Endothelial cell of umbilical vein (primary cell): ENCODE results near the gene DNMT1.

Experiments used
- CTCF ChIP-seq, 2 donors: IDR thresholded peaks; 1 replicate in 1 of 2; 2 replicates in 1 of 2; pipeline ENCODE4 v1.5.1; 2011; ENCODE audit warnings: low read length in 2 of 2, mild to moderate bottlenecking in 2 of 2, moderate library complexity in 2 of 2, control low read depth in 1 of 2, inconsistent platforms in 1 of 2, low read depth in 1 of 2; ENCODE audit not compliant: insufficient read depth in 1 of 2; ENCODE audit errors: extremely low read depth in 1 of 2
- EZH2 ChIP-seq: IDR thresholded peaks from 2 replicates; pipeline ENCODE4 v1.6.1; 2012; ENCODE audit warnings: borderline replicate concordance, low read depth, mild to moderate bottlenecking, moderate library complexity, low read length, inconsistent platforms; ENCODE audit not compliant: severe bottlenecking
- GATA2 ChIP-seq: IDR thresholded peaks from 2 replicates; pipeline ENCODE4 v1.7.0; 2011; ENCODE audit warnings: low read depth, mild to moderate bottlenecking, moderate library complexity, mixed read lengths, low read length; ENCODE audit not compliant: insufficient read length, insufficient read depth
- JUN ChIP-seq: IDR thresholded peaks from 2 replicates; pipeline ENCODE4 v1.6.1; 2011; ENCODE audit warnings: borderline replicate concordance, low read depth; ENCODE audit not compliant: insufficient read length, insufficient read depth
- MAX ChIP-seq: IDR thresholded peaks from 2 replicates; pipeline ENCODE4 v1.6.1; 2011; ENCODE audit not compliant: insufficient read depth, insufficient read length
- MYC ChIP-seq: IDR thresholded peaks from one replicate; pipeline ENCODE4 v1.6.1; 2011; ENCODE audit warnings: mild to moderate bottlenecking, low read depth, low read length
- POLR2A ChIP-seq: IDR thresholded peaks from 2 replicates; pipeline ENCODE4 v1.6.1; 2012; ENCODE audit warnings: low read depth, mild to moderate bottlenecking, control low read depth, low read length
- POLR2AphosphoS5 ChIP-seq: IDR thresholded peaks from 2 replicates; pipeline ENCODE4 v1.6.1; 2012; ENCODE audit warnings: low read depth, mild to moderate bottlenecking, control low read depth, low read length, moderate library complexity; ENCODE audit not compliant: insufficient read depth

GRCh38 chr19:10158485-10158884 lies 36.3 kb downstream of the DNMT1 start:
- no peak for TF ChIP-seq JUN
- TF ChIP-seq EZH2, result no peak
- no peak for TF ChIP-seq POLR2A
- TF ChIP-seq CTCF (IDR thresholded peaks at IDR 0.05; ENCODE audit: extremely low read depth in 1 of 2, insufficient read depth in 1 of 2, low read depth in 1 of 2, low read length in 2 of 2), result no peak
- TF ChIP-seq POLR2AphosphoS5, result no peak
- TF ChIP-seq MYC, result no peak
- TF ChIP-seq MAX, result no peak
- TF ChIP-seq GATA2, result no peak
